HUES64 (cell line): Measurements from ENCODE around the gene KRT3.

ENCODE experiments used
- H3K27ac ChIP-seq: 2 replicates; pipeline ENCODE4 v1.7.0; 2013; ENCODE audit warnings: low read depth, low read length, inconsistent platforms
- H3K27me3 ChIP-seq: 2 replicates; pipeline ENCODE4 v1.6.1; 2013; ENCODE audit warnings: mild to moderate bottlenecking, low read length; ENCODE audit not compliant: insufficient read depth
- H3K36me3 ChIP-seq: 2 replicates; pipeline ENCODE4 v1.6.1; 2013; ENCODE audit warnings: mild to moderate bottlenecking, low read length; ENCODE audit not compliant: insufficient read depth
- H3K4me1 ChIP-seq: 2 replicates; pipeline ENCODE4 v1.6.1; 2013; ENCODE audit warnings: mild to moderate bottlenecking, low read length, moderate library complexity; ENCODE audit not compliant: insufficient read depth
- H3K4me3 ChIP-seq: 2 replicates; pipeline ENCODE4 v1.5.1; 2013; ENCODE audit warnings: mild to moderate bottlenecking, low read length, moderate library complexity
- H3K9ac ChIP-seq: 2 replicates; pipeline ENCODE4 v1.6.1; 2013; ENCODE audit warnings: mild to moderate bottlenecking, low read depth, low read length
- H3K9me3 ChIP-seq: 2 replicates; pipeline ENCODE4 v1.6.1; 2013; ENCODE audit warnings: low read depth, low read length; ENCODE audit not compliant: insufficient read depth
- WGBS: fragments of 150-250, 120-280 bp; methylation state at CpG from one replicate; pipeline ENCODE4 v1.1.7; 2013; ENCODE audit warnings: missing lambda C conversion rate; 5-methylcytosine and 5-hydroxymethylcytosine counted together

The KRT3 gene

DNA sequence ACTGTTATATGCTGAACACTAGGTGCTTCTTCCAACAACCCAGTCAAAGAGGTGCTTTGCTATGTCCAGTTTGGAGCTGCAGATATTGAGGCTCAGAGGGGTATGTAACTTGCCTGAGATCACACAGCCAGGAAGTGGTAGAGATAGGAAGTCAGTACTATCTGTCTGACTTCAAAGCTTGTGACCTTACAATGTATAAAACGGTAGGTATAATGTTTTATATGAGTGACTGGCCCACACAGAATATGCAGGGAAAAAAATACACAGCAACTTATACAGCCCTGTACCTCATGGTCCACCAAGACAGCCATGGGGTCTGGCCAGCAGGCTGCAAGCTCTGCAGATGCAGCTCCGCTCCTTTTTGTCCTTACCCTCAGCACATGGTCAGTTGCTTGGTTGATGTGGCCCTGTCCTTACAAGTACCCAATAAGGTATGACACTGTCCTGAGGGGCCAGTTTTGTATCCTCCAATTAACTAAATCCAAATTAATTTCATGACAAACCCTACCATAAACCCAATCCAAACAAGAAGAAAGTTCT, 21.9 kb upstream of the KRT3 start:
- H3K9ac ChIP-seq, result no peak overlapping the region
- H3K9me3 ChIP-seq, result no peaks in the 10 kb centered on the region
- WGBS, result 96% methylated on average over 2 of the region's 2 CpGs
- H3K27ac ChIP-seq, result no peak overlapping the region
- H3K4me1 ChIP-seq, result no peaks in the 10 kb centered on the region
- H3K4me3 ChIP-seq, result no peak overlapping the region
- no peaks in the 10 kb centered on the region for H3K36me3 ChIP-seq
- no peaks in the 10 kb centered on the region for H3K27me3 ChIP-seq

DNA sequence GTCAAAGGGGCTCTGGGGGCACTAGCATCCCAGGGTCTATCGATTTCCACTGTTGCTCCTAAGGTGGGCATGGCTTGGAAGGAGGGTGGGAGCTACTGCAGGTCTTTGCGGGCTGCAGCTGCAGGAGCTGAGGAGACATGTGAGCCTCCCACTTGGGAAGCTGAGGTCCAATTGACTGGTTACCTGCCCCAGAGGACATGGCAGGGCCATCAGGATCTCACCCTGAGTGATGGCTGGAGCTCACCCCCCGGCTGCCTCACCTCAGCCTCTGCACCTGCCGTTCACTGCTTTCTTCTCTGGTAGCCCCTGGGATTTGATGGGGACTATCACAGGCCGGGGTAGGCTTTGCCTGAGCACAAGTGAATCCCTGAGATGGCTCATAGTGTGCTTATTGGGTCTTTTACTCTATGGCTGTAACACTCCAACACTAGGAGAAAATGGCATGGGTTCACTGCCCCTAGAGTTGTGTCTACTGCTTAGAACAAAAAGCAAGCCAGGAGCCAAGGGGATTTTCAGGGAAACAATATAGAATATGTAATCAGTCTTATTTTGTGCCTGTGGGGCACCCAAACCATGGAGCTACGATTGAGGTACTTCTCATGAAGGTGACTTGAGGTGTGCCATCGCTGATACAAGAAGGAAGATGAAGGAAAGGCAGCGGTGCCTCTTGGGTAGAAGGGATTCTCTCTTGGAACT, 21.2 kb upstream of the KRT3 start:
- H3K27ac ChIP-seq, result no peak overlapping the region
- no peaks in the 10 kb centered on the region for H3K4me1 ChIP-seq
- H3K9ac ChIP-seq, result no peak overlapping the region
- H3K36me3 ChIP-seq, result no peaks in the 10 kb centered on the region
- H3K4me3 ChIP-seq, result no peak overlapping the region
- no peaks in the 10 kb centered on the region for H3K27me3 ChIP-seq
- 91% methylated on average over 8 of the region's 8 CpGs for whole genome bisulfite sequencing
- no peaks in the 10 kb centered on the region for H3K9me3 ChIP-seq

DNA sequence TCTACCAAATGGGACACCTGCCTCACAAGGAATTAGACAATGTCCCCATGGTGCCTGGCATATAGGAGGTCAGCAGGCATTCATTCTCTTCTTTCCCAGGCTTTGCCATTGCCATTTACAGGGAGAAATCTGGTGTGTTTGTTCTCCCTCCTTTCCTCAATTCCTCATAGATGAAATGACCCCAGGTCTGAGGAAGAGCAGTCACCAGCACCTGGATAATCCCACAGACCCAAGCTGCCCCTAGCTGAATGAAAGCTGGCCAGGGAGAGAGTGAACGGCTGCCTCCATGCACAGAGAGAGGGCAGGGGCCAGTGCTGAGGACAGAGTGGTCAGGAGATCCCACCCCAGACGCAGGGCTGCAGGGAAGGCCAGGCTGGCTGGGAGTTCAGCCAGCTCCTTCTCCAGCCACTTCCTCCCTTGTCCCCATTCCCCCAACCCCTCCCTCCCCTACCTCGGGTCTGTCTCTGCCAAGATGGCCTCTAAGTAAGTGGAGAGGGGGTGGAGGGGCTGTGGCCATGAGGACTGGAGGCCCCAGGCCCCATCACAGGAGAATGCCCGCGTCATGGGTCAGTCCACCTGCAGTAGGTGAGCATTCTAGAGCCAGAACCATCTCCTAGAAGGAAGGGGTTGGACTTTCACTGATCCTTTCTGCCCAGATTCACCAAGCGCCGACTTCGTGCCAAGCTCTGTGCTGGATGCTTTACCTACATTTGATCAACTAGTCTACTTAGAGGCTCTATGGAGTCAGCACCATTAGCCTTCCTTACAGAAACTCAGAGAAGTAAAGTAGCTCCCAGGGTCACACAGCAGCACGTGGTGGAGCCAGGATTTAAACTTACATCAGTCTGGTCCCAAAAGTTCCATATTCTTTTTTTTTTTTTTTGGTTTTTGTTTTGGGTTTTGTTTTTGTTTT, 20.0 kb upstream of the KRT3 start:
- Histone ChIP-seq H3K36me3 (no peaks in the 10 kb centered on the region), H3K9ac (no peak overlapping the region), H3K4me1 (no peaks in the 10 kb centered on the region), H3K27me3 (no peaks in the 10 kb centered on the region), H3K27ac (no peak overlapping the region), H3K4me3 (no peak overlapping the region), H3K9me3 (no peaks in the 10 kb centered on the region)
- 95% methylated on average over 8 of the region's 9 CpGs for WGBS

DNA sequence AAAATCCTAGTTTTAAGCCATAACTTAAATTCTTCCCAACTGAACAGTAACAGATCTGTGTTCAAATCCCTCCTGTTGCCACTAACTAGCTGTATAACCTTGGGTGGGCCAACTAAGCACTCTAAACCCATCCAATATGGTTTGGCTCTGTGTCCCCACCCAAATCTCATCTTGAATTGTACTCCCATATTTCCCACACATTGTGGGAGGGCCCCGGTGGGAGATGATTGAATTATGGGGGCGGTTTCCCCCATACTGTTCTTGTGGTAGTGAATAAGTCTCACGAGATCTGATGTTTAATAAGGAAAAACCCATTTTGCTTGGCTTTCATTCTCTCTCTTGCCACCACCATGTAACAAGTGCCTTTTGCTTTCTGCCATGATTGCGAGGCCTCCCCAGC, 19.2 kb upstream of the KRT3 start:
- no peak overlapping the region for H3K4me3 ChIP-seq
- no peaks in the 10 kb centered on the region for H3K9me3 ChIP-seq
- 84% methylated on average over 2 of the region's 4 CpGs for WGBS
- H3K4me1 ChIP-seq, result no peaks in the 10 kb centered on the region
- no peak overlapping the region for H3K9ac ChIP-seq
- no peaks in the 10 kb centered on the region for H3K27me3 ChIP-seq
- H3K27ac ChIP-seq, result no peak overlapping the region
- no peaks in the 10 kb centered on the region for H3K36me3 ChIP-seq

DNA sequence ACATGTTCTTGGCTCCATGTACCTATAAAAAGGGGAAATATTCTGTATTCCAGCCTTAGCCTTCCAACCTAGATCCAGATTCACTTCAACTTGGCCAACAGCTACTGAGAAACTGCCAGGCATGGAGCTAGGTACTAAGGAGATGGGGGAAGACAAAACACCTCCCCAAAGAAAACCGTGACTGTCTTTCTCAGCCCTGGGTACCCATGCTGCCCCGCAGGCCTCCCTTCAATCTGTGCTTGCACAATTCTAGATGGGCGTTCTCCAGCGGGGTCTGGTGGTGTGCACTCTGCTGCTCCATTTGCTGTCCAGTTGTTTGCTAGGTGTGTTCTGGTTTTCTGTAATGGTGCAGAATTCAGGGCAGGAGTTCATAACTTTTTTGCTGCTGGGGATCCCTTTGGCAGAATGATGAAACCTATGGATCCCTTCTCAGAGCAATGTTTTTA, 18.8 kb upstream of the KRT3 start:
- Histone ChIP-seq H3K36me3 (no peaks in the 10 kb centered on the region), H3K27me3 (no peaks in the 10 kb centered on the region), H3K27ac (no peak overlapping the region), H3K9ac (no peak overlapping the region), H3K4me3 (no peak overlapping the region), H3K4me1 (no peaks in the 10 kb centered on the region), H3K9me3 (no peaks in the 10 kb centered on the region)
- 83% methylated on average over 4 of the region's 4 CpGs for WGBS

DNA sequence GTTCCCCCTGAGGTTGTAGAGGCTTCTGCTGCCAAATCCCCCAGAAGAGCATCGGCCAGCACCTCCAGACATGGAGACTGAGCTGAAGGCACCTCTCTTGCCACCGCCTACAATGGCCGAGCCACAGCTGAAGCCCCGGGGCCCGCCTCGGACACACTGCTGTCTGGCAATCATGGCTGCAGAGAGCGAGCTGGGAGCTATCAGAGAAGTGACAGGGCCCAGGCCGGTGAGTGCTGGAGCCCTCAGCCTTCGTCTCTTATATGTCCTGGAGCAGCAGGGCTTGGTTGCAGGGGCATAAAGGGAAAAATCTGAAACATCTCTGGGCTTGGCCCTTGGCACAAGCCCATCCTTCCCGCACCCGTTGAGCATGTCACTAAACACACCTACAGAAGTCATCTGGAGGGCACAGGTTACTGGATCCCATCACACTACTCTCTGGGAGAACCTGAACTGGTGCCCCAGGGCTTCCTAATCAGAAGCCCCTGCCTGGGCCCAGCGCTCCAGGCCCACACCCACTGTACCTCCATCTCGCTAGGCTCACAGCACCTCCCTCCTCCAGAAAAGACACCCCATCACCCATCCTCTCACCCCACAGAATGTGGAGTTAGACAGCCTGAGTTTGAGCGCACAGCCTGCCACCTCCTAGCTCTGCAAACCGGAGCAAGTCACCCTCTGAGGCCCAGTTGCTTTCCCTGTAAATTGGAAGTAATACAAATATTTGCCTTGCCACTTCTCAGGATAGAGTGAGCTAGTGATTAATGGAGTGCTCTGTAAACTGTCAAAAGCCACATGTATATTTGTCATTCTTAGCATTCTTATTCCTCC, 18.2 kb upstream of the KRT3 start, which contains the start of gene KRT4:
Gene KRT4, minus strand, starts transcription at position 232 of the 825 bp plus-strand sequence. Its CDS starts 58 bp downstream, at position 174.
- Histone ChIP-seq H3K27ac (no peak within 1 kb of the TSS), H3K27me3 (no peaks in the 10 kb centered on the region)
- 93% methylated on average over 15 of the region's 15 CpGs for WGBS

DNA sequence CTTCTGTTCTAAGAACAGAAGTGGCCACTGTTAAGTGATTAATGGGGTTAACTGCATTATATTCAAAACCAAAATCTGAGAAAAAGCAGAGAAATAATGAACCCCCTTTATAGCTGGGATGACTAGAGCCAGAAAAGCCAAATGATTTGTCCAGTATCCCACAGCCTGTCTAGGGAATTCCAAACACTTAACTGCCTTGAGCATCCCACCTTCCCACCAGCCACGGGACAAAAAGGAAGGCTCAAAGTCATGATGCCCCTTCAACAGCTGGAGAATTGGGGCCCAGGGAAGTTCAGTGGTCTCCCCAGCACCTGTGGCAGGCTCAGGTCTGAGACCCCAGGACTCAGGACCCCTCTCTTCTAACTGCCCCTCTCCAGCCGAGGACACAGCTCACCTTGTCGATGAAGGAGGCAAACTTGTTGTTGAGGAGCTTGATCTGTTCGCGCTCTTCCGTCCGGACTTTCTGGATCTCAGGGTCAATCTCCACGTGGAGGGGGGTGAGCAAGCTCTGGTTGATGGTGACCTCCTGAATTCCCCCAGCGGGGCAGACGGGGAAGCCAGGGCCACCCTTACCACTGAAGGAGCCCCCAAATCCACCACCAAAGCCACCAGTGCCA, 17.4 kb upstream of the KRT3 start:
- WGBS, result 95% methylated on average over 10 of the region's 10 CpGs
- H3K9ac ChIP-seq, result no peak overlapping the region
- H3K27ac ChIP-seq, result no peak overlapping the region
- no peaks in the 10 kb centered on the region for H3K4me1 ChIP-seq
- no peaks in the 10 kb centered on the region for H3K9me3 ChIP-seq
- no peaks in the 10 kb centered on the region for H3K27me3 ChIP-seq
- H3K4me3 ChIP-seq, result no peak overlapping the region
- H3K36me3 ChIP-seq, result no peaks in the 10 kb centered on the region

More for the DNA sequence above, 18.2 kb upstream of the KRT3 start, which contains the start of gene KRT4:
- Histone ChIP-seq H3K36me3 (no peaks in the 10 kb centered on the region), H3K9me3 (no peaks in the 10 kb centered on the region), H3K4me3 (no peak within 1 kb of the TSS), H3K4me1 (no peaks in the 10 kb centered on the region), H3K9ac (no peak within 1 kb of the TSS)

DNA sequence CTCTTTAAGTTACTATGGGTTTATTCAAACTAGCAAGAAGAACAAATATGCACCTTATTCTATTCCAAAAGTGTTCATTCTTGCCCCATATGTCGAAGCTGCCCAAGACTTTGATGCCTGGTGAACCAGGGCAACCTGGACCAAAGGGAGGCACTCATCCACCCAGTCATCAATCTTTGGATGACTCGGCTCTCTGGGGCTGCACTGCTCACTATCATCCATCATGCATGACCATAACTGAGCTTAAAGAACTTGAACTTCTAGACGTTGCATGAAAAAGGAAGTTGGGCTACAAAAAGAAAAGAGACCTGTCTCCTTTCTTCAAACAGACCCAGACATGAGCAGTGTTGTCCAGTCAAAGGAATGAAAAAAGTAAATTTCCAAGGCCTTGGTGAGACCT, 16.8 kb upstream of the KRT3 start:
- no peak overlapping the region for H3K4me3 ChIP-seq
- H3K9me3 ChIP-seq, result no peaks in the 10 kb centered on the region
- WGBS, result 86% methylated on average over 3 of the region's 3 CpGs
- no peaks in the 10 kb centered on the region for H3K36me3 ChIP-seq
- no peaks in the 10 kb centered on the region for H3K4me1 ChIP-seq
- no peaks in the 10 kb centered on the region for H3K27me3 ChIP-seq
- no peak overlapping the region for H3K9ac ChIP-seq
- H3K27ac ChIP-seq, result no peak overlapping the region

DNA sequence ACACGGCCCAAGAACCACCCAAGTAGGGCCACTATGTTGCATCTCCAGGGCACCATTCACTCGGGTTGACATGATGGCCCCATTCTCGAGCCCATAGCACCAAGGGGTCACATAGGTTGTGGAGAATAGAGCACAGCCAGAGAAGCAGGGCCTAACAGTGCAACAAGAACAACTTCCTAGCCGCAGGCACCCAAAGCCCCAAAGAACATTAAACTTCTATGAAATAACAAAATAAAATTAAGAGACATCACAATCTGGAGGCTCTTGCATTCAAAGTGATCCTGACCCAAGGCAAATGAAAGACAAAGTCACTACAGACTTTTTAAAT, 16.1 kb upstream of the KRT3 start:
- Histone ChIP-seq H3K4me1 (no peaks in the 10 kb centered on the region), H3K36me3 (no peaks in the 10 kb centered on the region), H3K27me3 (no peaks in the 10 kb centered on the region), H3K4me3 (no peak overlapping the region), H3K9ac (no peak overlapping the region), H3K27ac (no peak overlapping the region), H3K9me3 (no peaks in the 10 kb centered on the region)
- WGBS, result 71% methylated on average over 4 of the region's 4 CpGs

DNA sequence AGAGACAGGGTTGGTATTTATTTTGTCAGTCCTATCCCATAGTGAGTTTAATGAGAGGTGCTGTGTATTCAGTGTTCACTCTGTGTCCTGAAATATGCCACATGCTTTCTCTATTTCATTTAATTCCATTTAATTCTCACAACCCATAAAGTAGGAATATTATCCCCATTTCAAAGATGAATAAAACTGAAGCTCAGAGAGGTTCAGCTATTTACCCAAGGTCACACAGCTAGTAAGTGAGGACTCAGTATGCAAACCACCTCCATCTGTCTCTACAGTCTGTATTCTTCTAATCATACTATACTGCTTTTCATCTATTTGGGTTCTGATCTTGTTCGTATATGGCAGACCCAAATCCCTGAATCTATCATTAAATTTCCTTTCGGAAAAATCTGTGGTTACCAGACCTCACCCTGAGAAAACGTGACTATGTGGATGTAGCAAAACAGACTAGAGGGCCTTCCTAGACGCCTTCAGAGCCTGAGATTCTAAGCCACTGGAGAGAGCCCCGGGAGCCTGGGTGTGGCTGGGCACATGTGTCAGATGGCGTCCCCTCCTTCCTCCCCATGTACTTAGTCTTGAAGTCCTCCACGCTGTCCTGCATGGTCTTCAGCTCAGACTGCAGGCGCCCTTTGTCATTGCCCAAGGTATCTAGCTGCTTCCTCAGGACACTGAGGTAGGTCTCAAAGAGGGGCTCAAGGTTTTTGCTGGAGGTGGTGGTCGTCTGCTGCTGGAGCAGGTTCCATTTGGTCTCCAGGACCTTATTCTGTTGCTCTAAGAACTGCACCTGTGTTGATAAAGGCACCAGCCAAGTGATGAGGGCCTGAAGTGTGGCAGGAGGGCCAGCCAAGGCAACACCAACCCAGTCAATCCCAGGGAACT, 15.5 kb upstream of the KRT3 start:
- Histone ChIP-seq H3K4me1 (no peaks in the 10 kb centered on the region), H3K27ac (no peak overlapping the region), H3K9ac (no peak overlapping the region), H3K4me3 (no peak overlapping the region), H3K9me3 (no peaks in the 10 kb centered on the region), H3K27me3 (no peaks in the 10 kb centered on the region), H3K36me3 (no peaks in the 10 kb centered on the region)
- WGBS, result 90% methylated on average over 9 of the region's 9 CpGs
